ENCODE data around the gene LRRC49.

Gene LRRC49

DNA sequence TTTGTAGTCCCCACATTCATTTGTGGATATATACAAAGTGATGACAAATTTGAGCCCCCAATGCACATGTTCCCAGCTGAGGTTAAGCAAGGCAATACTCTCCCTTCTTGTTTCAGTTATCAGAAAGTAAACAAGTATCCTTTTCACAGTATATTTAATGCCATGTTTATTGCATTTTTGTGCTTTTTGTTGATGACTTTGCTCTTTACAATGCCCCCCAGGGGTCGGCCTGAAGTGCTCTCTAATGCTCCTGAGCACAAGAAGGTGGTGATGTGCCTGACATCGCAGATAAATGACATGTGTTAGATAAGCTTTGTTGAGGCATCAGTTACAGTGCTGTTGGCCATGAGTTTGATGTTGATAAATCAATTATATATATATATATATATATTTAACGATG, 165.0 kb downstream of the LRRC49 start:
- DNase-seq = no peak

DNA sequence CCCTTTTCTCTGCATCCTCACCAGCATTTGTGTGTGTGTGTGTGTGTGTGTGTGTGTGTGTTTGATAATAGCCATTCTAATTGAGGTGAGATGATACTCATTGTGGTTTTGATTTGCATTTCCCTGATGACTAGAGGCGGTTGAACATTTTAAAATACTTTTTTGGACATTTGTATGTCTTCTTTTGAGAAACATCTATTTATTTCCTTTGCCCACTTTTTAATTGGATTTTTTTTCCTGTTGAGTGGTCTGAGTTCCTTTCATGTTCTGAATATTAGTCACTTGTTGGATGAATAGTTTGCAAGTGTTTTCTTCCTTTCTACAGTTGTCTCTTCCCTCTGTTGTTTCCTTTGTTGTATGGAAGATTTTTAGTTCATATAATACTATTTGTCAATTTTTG, 168.4 kb downstream of the LRRC49 start:
- no peak for DNase-seq

DNA sequence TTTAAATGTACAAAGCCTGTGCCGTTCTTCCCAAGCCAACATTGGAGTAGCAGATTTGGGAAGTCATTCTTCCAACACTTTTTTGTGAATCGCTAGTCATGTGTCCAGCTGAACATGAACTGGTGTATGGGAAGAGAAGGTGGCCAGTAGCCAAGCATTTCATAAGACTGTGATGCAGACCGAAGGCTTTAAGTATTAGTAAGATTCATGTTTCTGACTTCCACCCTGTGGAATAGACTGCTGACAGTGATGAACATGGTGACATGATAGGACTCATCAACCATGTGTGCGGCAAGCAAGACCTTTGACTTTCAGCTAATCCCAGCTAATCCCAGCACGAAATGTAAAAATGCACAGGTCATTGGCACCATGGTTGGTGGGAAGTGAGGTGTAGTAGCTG, 174.4 kb downstream of the LRRC49 start:
- DNase-seq = no peak

DNA sequence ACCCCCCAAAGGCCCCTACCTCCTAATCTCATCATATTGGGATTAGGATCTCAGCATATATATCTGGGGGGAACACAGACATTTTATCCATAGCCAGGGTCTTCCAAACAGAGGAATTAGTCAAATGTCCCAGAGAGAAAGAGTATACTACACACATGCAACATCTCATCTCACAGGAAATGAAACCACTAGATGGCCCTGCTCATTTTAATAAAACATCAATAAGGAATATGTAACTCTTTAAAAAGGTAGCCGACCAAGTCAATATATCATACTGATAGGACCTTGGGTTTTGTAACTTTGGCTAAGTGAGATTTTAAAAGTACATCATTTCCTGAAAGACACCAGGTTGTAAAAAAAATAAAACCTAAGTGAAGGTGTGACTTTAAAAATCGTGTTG, 177.1 kb downstream of the LRRC49 start:
- no peak for DNase-seq

DNA sequence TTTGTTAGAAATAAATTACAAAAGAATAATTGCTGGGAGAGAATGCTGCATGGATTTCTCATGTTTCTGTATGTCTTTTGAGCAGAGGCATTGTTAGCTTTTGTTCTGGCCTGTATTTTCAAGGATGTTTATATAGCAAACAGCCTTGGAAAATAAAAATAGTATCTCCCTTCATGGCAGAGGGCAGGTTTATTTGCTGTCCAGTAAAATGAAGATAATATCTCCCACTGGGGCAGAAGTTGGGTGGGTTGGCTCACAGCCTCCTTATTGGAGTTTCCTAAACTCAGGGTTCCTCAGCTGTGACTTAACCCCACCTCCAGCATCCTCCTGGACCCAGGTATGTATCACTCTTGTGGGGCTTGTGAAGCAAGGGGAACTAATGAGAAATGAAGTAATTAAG, 178.9 kb downstream of the LRRC49 start:
- DNase-seq = no peak

DNA sequence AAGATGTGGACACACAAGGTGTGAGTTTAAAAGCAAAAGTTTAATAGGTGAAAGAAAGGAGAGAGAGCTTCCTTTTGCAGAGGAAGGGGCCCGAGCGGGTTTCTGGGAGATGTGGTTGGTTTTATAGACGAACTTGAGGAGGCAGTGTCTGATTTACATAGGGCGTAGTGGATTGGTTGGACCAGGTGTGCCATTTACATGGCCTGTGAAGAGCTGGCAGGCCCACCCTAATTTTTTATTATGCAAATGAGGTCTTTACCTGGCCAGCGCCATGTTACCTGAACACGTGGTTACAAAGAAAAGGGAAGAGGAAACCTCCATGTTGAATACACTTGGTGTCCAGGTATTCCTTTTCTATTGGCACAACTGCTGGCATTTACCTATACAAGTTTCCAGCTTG, 179.8 kb downstream of the LRRC49 start:
- DNase-seq = no peak

DNA sequence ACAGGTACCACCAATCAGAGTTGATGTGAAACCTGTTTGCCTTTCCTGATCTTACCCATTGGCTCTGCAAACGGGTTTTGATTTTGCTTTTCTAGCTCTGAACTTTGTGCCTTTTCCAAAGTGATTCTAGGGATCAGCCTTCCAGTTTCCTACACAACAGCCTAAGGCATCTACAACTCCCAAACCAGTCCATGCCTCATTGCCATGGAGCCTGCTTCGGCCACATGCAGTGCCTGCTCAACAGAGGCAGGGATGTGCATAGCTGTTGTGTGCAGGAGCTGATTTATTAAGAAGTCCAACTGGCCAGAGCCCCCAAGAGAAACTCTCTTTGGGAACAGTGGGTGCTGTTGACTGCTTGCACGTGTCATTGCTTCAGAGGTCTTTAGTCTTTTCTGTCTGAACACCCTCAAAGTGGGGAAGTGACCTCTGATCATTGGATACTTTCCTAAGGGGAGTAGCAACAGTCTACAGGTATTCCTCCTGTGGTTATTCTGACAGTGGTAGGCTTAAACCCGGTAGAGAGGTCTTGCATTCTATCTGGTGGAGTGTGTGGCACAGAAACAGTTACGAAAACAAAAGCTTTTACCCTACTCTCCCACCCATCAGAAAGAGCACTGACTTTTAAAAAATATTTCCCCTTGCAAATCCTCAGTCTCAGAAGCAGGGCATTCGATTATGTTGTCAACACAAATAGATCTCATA, 186.0 kb downstream of the LRRC49 start:
- no peak for DNase-seq

DNA sequence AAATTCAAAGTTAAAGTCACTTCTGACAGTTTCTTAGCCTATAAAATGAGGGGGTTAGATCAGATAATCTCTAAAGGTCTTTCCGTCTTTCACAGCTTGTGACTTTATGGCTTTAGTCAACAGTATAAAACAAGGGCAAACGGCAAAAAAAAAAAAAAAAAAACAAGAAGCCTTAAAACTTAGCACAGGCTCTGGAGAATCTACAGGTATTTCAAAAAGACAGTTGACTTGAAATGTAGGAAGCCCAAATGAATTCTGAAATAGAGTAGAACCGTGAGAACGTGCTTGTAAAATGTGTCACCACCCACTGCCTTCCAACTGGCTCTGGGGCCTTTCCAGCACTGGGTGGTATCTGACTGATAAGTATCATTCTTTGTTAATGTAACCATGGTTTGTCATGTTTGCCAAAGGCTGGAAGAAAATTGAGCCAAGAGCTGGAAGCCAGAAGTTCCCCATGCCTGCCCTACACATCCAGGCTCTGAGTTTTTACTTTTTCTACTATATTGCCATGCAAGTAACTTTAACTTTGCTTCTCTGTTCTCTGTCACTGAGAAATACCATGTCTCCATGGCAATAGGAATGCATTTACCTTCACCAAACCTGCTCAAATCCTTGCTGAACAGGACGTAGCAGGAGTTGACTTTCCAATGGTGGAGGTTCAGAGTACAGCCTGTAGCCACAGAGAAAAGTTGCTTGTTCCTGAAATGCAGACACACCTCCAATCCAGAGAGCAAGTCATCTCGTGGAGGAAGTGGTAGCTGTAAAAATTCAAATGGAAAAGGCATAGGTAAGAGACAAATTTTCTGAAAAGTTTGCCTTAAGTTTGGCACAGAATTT, 186.8 kb downstream of the LRRC49 start:
- DNase-seq = no peak

DNA sequence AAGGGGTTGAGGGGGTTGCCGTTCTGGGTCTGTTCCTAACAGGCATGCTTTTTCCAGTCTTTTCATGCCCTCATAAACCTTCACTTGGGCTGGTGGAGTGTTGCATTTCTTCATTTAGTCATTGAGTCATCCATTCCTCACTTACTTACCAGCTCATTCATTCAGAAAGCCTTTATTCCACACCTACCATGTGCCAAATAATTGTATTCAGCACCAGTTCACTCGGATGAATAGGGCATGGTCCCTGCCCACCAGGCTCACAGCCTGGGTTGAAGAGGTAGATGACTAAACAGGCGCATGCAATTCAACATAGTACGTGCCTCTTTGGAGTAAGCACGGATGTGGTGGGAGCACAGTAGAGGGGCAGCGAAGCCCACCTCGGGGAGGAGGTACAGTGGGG, 187.5 kb downstream of the LRRC49 start:
- no peak for DNase-seq

DNA sequence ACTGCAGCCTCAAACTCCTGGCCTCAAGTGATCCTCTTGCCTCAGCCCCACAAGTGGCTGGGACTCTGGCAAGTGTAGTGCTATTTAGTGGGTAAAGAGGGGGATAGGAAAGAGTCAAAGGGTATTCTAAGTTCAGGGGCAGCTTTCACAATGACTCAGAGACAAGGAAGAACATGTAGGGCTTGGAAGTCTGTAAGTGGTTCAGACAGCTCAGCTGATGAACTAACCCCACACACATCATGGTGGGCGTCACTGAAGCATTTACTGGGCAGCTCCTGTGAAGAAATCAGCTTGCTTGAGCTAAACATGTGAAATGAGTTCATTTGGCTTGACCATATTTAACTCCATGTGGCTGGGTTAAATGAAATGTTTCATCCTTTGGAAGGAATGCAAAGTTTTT, 188.1 kb downstream of the LRRC49 start:
- no peak for DNase-seq

DNA sequence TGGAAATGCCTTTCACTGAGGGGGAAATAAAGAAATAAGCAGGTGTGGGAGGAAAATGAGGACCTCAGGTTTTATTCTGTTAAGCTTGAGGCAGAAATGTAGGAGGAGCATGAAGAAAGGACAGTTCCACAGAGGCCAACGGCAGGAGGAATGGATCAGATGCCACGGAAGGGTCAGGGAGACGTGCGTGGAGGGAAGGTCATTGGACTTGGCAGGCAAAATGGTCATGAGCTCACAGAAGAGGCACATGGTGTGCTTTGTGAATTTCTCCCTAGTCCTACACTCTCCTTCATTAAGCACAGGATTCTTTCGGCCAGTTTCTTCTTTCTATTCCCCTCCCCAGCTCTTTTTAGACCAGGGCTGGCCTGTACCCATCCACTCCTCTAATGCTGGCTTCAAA, 190.2 kb downstream of the LRRC49 start:
- DNase-seq = no peak

DNA sequence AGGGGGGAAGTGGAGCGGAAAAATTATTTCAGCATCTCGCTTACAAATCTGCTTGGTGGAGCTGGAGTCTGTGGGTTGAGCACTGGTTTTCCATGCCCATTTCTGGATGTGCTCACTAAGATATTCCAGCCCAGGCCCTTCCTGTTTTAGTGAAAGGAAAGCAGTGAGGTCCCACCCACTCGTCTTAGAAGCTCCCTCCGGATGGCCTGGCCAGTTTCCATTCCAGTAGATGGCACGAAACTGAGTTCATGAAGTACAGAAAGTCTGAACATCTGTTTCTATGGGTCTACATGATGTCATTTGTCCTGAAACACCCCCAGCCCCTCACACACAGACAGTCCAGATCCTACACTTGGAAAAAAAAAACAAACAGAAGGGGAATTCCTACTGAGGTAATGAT, 190.7 kb downstream of the LRRC49 start:
- no peak for DNase-seq

DNA sequence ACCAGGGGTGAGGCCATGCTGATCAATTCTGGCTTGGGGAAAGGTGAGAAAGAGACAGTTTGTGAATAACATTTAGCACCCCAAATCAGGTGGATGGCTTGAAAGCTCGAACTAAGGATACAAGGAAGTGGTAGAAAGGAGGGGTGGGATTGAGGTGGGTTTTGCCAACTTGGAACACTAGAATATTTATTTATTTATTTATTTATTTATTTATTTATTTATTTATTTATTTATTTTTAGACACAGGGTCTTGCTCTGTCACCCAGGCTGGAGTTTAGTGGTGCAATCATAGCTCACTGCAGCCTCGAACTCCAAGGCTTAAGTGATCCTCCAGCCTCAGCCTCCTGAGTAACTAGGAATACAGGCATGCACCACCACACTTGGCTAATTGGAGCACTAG, 191.6 kb downstream of the LRRC49 start:
- no peak for DNase-seq

DNA sequence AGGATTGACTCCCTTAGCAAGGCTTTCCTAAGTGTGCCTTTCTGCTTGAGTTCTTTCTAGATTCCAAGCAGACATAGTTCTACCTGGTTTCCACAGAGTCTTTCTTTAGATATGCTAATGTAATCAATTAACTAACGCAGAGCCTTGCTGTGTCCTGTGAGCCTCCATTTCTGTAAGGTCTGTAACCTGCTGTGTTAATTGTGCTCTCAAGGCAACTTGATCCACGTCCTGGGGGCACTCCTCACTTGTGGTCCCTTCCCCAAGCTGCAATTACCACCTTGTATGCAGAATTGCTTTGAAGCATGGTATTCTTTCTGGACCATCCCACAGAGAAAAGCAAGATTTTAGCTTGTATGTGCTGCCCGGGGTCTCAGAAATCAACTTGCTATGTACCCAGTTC, 193.2 kb downstream of the LRRC49 start:
- DNase-seq = no peak

DNA sequence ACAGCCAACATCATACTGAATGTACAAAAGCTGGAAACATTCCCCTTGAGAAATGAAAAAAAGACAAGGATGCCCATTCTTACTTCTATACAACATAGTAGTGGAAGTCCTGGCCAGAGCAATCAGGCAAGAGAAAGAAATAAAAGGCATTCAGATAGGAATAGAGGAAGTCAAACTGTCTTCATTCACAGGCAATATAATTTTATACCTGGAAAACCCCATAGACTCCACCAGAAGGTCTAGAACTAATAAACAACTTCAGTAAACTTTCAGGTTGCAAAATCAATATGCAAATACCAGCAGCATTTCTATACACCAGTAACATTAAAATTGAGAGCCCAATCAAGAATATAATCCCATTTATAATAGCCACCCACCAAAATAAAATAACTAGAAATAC, 195.5 kb downstream of the LRRC49 start:
- DNase-seq = no peak

DNA sequence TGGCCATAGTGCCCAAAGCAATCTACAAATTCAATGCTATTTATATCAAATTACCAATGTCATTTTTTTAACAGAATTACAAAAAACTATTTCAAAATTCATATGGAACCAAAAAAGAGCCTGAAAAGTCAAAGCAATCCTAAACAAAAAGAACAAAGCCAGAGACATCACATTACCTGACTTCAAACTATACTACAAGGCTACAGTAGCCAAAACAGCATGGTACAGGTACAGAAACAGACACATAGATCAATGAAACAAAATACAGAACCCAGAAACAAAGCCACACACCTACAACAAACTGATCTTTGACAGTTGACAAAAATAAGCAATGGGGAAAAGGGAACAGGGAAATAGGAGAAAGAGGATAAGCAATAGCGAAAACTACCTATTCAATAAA, 196.1 kb downstream of the LRRC49 start:
- DNase-seq = no peak

DNA sequence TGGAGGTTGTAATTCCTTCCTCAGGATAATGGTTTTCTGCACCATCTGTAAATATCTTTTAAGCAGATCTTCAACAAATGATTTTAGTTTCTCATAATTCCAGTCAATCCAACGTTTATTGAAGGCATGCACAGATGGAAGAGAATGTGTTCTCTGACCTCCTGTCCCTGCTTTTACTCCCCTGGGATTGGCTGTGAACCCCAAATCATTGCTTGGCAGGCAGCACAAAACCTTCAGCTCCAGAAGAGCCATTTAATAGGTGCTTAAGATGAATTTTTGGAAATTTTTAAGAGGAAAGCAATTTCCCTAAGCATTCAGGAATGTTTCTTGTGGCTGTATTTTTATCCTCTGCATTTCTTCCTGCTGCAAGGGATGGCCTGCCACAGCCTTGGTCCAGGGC, 197.2 kb downstream of the LRRC49 start:
- no peak for DNase-seq

DNA sequence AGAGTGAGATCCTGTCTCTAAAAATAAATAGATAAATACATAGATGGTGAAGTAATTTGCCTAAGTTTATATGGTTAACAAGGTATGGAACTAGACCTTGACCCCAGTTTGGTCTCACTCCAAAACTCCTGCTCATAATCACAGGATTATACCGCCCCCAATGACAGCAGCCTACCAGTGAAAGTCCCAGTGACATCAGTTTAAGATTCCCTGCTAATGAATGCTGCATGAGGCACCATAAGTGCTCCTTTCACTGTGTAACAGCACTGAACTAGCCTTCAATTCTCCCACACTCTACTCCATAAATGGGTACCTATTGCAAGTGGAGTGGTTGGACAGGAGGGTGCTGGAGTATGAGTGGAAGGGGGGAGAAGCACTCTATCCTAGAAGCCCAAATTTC, 199.0 kb downstream of the LRRC49 start:
- no peak for DNase-seq

DNA sequence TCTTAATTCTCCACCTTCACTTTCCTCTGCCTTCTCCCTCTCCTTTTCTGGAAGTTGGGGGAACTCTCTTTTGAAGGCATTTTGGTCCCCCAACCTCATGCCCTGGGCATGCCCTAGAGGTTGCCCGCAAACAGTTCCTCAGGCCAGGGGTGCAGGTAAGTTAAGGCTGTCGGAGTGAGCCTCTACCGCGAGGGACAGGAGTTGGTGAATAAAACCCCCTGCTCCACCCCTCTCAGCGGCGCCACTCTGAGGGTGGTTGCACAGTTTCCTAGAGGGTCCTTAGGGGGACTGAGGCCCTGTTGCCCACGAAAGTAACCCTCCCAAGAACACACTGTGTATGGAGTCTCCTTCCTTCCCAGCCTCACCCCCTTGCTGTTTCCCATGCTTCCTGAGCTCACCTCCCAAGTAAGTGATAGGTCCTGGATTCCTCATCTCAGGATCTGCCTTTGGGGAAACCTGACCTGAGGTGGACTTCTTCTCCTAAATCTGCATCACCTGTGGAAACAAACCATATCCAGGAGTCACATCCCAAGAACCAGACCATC, 199.5 kb downstream of the LRRC49 start:
- DNase-seq = no peak

DNA sequence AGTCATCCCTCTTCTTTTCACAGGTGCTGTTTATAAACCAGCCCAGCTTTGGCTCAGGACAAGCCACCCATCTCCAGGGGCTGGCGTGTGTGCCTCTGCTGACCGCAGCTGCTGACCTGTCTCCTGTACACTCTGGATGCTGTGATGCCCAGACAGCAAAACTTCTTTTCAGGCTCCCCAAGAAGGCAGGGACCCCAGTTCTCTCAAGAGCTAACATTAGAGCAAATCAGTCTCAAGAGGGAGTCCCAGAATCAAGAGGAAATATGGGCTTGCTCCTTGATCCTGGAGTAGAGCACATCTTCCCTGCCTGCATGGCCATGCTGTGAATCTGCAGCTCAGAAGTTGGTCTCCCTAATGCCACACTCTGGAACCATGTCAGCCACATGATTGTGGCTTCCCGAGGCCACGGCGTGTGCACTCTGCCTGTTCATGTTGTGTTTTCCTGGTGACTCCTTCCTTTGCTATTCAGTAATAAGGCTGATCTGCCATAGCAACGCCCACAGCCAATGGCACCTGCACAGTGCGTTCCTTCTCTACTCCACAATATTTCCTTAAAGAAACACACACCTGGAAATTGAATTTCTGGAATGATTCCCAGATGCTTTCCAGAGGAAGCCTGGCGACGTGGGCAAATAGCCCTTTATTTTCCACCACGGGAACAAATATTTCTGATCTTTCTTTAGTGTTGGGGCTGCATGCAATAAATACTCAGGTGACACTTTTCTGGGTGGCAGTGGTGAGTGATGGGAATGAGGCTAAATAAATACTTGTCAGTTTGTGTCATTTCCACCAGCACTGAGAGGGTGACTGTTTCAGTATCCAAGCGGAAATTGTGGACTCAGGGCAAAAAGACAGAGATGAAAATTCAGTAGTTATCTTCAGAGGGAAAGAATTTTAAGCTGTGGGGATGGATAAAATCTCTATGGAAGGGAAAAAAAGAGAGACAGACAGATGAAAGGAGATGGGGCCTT, 200.7 kb downstream of the LRRC49 start:
- DNase-seq = no peak

DNA sequence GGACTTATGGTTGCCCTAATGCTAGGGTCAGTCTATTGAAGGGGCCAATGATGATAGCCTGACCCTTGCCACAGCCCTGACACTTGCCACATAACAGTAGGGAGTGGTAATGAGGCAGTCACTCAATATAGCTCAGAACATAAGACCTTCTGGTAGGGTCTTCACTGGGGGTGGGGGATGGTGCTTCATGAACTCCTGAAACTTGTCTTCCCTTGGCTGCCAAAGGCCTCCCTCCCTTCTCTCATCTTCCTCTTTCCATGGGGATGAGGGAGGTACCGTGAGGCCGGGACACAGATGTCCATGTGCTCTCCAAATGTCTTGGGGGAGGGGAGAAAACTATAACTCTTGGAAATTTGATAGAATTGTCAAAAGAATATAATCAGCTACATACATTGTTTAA, 201.5 kb downstream of the LRRC49 start:
- no peak for DNase-seq

DNA sequence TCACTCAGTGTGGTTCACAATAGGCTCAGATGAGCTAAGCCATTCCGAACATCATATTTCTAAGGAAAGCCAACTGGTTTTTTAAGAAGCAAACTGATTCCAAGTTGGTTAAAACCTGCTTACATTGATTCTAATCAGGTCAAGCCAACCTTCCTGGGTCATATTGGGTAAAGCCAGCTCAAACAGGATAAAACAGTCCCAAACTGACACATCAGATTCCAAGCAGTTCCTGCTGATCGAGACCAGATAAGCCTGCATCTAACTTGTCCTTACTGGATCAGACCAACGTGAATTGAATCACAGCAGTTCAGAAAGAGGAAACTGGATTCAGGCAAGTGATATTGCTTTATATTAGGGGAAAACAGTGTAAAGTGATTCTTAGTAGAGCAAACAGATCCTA, 204.1 kb downstream of the LRRC49 start:
- DNase-seq = no peak

DNA sequence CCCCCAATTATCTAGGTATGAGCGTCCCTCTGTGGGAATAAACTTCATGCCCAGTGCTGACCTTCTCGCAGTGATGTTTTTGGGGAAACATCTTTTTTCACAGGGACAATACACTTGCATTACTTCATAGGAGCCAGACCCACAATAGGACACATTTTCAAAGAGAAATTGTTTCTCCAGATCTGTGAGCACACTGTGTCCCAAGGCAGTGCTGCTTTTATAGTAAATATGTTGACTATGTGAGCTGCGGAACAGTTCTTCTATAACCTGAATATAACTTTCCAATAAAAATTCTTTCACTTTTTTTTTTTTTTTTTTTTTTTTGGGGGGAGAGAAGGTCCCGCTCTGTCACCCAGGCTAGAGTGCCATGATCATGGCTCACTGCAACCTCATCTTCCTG, 205.3 kb downstream of the LRRC49 start:
- DNase-seq = no peak
